Stomach smooth muscle (tissue), 2 donors: ENCODE results near the gene ARL2BP.
"Not testable (repeated sequence)": the region's sequence is repeated elsewhere in the genome, so short reads cannot be mapped to it uniquely, and the experiment has no call there.

Source experiments
- H3K27ac ChIP-seq: one replicate; pipeline ENCODE4 v1.7.0; 2013; ENCODE audit warnings: mild to moderate bottlenecking, low read length, inconsistent platforms
- H3K27me3 ChIP-seq, 2 donors: one replicate each; pipeline ENCODE4 v1.7.0; 2013; ENCODE audit warnings: low read length in 2 of 2; ENCODE audit not compliant: insufficient read depth in 2 of 2, control insufficient read depth in 1 of 2
- H3K36me3 ChIP-seq, 2 donors: one replicate each; pipeline ENCODE4 v1.7.0; 2013; ENCODE audit warnings: low read length in 2 of 2; ENCODE audit not compliant: control insufficient read depth in 2 of 2, insufficient read depth in 2 of 2
- H3K4me1 ChIP-seq: one replicate; pipeline ENCODE4 v1.7.0; 2013; ENCODE audit warnings: low read length; ENCODE audit not compliant: control insufficient read depth, insufficient read depth
- H3K4me3 ChIP-seq, 2 donors: one replicate each; pipeline ENCODE4 v1.7.0; 2013; ENCODE audit warnings: low read length in 2 of 2
- H3K9ac ChIP-seq, 2 donors: one replicate each; pipeline ENCODE4 v1.7.0; 2013; ENCODE audit warnings: low read length in 2 of 2, mild to moderate bottlenecking in 1 of 2
- H3K9me3 ChIP-seq, 2 donors: one replicate each; pipeline ENCODE4 v1.7.0; 2013; ENCODE audit warnings: low read length in 2 of 2; ENCODE audit not compliant: control insufficient read depth in 2 of 2
- donor health status: healthy.
- donor health status: Pancreatic carcinoma.

ARL2BP gene

GRCh38 chr16:57273826-57274225, 28.8 kb downstream of the ARL2BP start:
- Histone ChIP-seq H3K9ac (no peak overlapping the region), H3K36me3 (no peaks in the 10 kb centered on the region), H3K4me1 (no peaks in the 10 kb centered on the region), H3K4me3 (no peak overlapping the region), H3K27ac (no peak overlapping the region), H3K9me3 (no peaks in the 10 kb centered on the region), H3K27me3 (no peaks in the 10 kb centered on the region)

- not testable (repeated sequence) for H3K27me3 ChIP-seq, H3K27ac ChIP-seq, H3K36me3 ChIP-seq, H3K9me3 ChIP-seq, H3K9ac ChIP-seq, H3K4me1 ChIP-seq, H3K4me3 ChIP-seq
Observed at GRCh38 chr16:57275946-57276345, 30.9 kb downstream of the ARL2BP start.

GRCh38 chr16:57276596-57276995, 31.5 kb downstream of the ARL2BP start:
- no peaks in the 10 kb centered on the region for H3K36me3 ChIP-seq
- no peaks in the 10 kb centered on the region for H3K9me3 ChIP-seq
- no peak overlapping the region for H3K9ac ChIP-seq
- H3K4me3 ChIP-seq = no peak overlapping the region
- H3K27ac ChIP-seq = no peak overlapping the region
- H3K4me1 ChIP-seq = no peaks in the 10 kb centered on the region
- no peaks in the 10 kb centered on the region for H3K27me3 ChIP-seq

DNA sequence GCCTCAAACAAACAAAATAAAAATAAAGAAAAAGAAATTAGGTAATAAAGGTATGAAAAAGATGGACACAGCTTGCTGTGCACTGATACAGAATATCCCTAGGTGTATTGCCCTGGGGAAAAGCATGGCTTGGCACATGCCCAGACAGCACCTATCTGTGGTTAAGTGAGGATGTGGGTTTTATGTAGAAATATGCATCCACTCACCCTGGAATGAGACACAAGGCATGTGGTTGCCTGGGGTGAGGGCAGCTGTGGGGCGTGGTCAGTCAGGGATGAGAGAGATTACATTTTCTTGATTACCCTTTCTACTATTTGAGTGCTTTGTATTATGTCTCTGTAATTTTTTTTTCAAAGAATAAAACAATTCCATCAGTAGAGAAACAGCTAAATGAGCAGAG, 32.5 kb downstream of the ARL2BP start:
- H3K4me1 ChIP-seq = no peaks in the 10 kb centered on the region
- no peak overlapping the region for H3K9ac ChIP-seq
- no peak overlapping the region for H3K4me3 ChIP-seq
- H3K9me3 ChIP-seq = no peaks in the 10 kb centered on the region
- no peaks in the 10 kb centered on the region for H3K36me3 ChIP-seq
- no peak overlapping the region for H3K27ac ChIP-seq
- H3K27me3 ChIP-seq = peaks cover 0 to 3% of the 10 kb centered on the region in 2 donors

- Histone ChIP-seq H3K27ac (no peak overlapping the region), H3K4me3 (no peak overlapping the region), H3K9ac (no peak overlapping the region), H3K9me3 (no peaks in the 10 kb centered on the region), H3K4me1 (no peaks in the 10 kb centered on the region), H3K27me3 (peaks cover 4 to 11% of the 10 kb centered on the region in 2 donors), H3K36me3 (no peaks in the 10 kb centered on the region)
Observed at GRCh38 chr16:57278494-57278893, 33.4 kb downstream of the ARL2BP start.

- Histone ChIP-seq H3K4me1 (peaks cover 11% of the 10 kb centered on the region), H3K36me3 (no peaks in the 10 kb centered on the region), H3K9me3 (no peaks in the 10 kb centered on the region), H3K9ac (no peak overlapping the region), H3K4me3 (no peak overlapping the region), H3K27ac (no peak overlapping the region), H3K27me3 (peaks cover 12 to 26% of the 10 kb centered on the region in 2 donors)
Observed at GRCh38 chr16:57279780-57280638, 35.0 kb downstream of the ARL2BP start.

DNA sequence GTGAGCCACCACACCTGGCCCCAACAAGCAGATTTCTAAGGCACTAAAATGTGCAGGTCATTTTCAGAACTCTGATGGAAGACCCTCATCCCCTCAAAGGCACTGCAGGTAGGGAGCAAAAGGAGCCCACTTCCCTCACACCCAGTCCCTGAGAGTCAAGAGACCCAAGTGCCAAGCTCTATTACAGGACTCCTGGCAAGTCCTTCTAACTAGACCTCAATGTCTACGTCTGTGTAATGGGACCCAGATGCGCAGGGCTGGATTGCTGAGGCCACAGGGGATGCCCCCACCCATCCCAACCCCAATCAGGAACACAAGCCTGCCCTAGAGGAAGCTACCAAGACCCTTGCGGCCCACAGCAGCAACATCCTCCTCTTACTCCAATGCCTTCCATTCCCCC, 36.7 kb downstream of the ARL2BP start:
- Histone ChIP-seq H3K9me3 (no peaks in the 10 kb centered on the region), H3K36me3 (no peaks in the 10 kb centered on the region), H3K27me3 (peaks cover 16 to 30% of the 10 kb centered on the region in 2 donors), H3K4me3 (no peak overlapping the region), H3K4me1 (peaks cover 13% of the 10 kb centered on the region), H3K9ac (no peak overlapping the region), H3K27ac (no peak overlapping the region)

- H3K4me3 ChIP-seq = no peak overlapping the region
- H3K27ac ChIP-seq = no peak overlapping the region
Observed at GRCh38 chr16:57282510-57283213, 37.6 kb downstream of the ARL2BP start.

GRCh38 chr16:57283214-57283958, 38.3 kb downstream of the ARL2BP start:
- no peak overlapping the region for H3K9ac ChIP-seq
- no peak overlapping the region for H3K27ac ChIP-seq
- no peaks in the 10 kb centered on the region for H3K9me3 ChIP-seq
- peaks cover 13% of the 10 kb centered on the region for H3K4me1 ChIP-seq
- H3K4me3 ChIP-seq = peak overlapping the region in 1 of 2 donors; percentile 71
- peaks cover 16 to 30% of the 10 kb centered on the region in 2 donors for H3K27me3 ChIP-seq
- no peaks in the 10 kb centered on the region for H3K36me3 ChIP-seq

More at GRCh38 chr16:57282510-57283213, 37.6 kb downstream of the ARL2BP start:
- no peaks in the 10 kb centered on the region for H3K9me3 ChIP-seq
- peaks cover 16 to 30% of the 10 kb centered on the region in 2 donors for H3K27me3 ChIP-seq
- no peak overlapping the region for H3K9ac ChIP-seq
- no peaks in the 10 kb centered on the region for H3K36me3 ChIP-seq
- H3K4me1 ChIP-seq = peaks cover 13% of the 10 kb centered on the region

GRCh38 chr16:57283959-57284208, 38.8 kb downstream of the ARL2BP start:
- Histone ChIP-seq H3K4me1 (peaks cover 13% of the 10 kb centered on the region), H3K9ac (no peak overlapping the region)

More at GRCh38 chr16:57283959-57284208, 38.8 kb downstream of the ARL2BP start:
- no peak overlapping the region for H3K27ac ChIP-seq
- peaks cover 16 to 30% of the 10 kb centered on the region in 2 donors for H3K27me3 ChIP-seq
- H3K9me3 ChIP-seq = no peaks in the 10 kb centered on the region
- H3K36me3 ChIP-seq = no peaks in the 10 kb centered on the region
- H3K4me3 ChIP-seq = peak overlapping the region; percentile 35 to 71
